Activated T-helper 9 cell treated with anti-CD3 and anti-CD28 coated beads, Interleukin-2, amount 50 U/mL, for 16 hours (primary cell): ENCODE data around the gene TSPEAR.
"Not testable (repeated sequence)": the region's sequence is repeated elsewhere in the genome, so short reads cannot be mapped to it uniquely, and the experiment has no call there.

Source experiments
- DNase-seq: peaks from one replicate; pipeline ENCODE4 v3.0.0-alpha.2; 2020; ENCODE audit warnings: low read depth

The TSPEAR gene

DNA sequence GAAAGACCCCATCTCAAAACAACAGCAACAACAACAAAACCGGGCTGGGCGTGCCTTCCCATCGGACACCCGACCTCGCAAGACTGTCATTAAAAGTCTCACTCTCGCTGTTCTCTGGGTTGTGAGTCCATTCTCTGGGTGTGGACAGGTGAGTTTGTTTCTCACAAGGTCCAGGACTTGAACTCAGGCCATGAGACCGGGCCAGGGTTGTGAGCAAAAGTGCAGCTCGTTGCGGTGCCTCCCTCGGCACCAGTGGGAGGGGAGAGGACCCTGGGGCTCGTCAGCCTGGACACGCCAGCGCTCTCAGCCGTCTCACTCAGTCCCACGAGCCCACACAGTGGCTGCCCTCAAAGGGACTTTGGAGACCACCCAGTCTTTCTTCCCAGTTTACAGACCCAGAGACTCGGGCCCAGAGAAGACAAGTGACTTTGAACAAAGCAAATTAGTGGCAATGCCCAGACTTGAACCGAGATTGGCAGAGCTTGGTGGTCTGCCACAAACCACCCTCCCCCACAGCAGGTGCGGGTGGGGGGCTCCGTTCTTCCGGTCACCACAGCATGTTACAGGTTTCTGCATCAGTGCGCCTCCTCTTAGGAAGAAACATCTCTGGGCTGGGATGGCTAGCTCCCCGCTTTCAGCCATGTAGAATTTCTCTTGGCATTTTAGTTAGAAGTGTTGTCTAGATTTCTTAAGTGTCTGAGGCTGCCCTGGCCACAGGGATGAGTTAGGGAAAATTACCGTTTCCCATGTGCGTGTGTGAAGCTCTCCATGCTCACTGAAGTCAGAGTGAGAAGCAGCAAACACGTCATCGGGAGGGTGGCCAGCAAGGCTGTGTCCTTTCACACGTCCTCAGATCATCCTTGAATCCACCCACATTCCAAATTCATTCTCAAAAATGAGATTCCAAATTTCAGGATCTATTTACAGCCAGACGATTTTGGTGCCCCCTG is 227.8 kb downstream of the TSPEAR start:
- DNase-seq, result no peak

- DNase-seq, result no peak
Observed at GRCh38 chr21:44482581-44483287, 228.6 kb downstream of the TSPEAR start.

DNA sequence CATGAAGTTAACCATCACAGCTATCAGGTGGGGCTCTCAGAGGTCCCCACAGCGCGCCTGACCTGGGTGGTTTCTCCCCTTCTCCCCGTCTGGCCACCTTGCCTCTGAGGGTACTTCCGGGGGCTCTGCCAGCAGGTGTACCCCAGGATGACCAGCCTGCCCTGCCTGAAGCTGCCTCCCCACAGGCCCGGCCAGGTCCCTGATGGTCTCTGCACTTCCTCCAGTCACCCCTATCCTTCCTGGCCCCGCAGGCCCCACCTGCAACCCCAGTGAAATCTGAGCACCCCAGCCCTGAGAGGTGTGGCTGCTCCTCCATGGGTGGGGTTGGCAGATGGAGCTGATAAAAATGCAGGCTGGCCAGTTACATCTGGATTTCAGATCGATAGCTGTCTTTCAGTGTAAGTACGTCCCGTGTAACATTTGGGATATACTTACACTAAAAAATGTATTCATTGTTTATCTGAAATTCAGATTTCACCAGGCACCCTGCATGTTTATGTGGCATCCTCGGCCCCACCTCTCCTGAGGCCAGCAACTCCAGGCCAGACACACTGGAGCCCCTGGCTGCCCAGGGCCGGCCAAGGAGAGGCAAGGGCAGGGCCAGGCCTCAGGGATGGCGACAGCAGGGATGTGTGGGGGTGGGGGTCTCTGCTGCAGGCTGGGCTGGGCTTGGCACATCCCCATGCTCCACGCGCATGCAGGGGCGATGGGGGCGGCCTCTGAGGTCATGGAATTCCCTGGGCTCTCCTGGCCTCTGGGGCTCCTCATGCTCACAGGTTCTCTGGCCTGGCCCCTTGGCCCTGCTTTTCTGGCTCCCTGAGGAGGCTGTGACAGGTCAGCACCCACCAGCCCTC is 230.9 kb downstream of the TSPEAR start:
- DNase-seq, result no peak

- DNase-seq, result not testable (repeated sequence)
Observed at GRCh38 chr21:44479556-44480199, 231.7 kb downstream of the TSPEAR start.

DNA sequence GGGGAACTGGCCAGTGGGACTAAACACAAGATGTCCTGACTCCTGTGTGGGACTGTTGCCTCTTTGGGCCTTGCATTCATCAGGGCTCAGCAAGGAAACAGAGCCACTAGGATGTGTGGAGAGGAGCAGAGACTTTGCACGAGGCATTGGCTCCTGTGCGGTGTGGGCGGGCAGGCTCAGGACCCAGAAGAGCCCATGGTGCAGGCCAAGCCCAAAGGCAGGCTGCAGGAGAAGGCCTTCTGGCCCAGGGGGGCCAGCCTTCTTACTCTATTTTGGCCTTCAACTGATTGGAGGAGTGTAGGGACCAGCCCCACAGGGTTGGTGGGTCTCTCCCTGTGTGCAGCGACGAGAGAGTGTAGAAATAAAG is 232.6 kb downstream of the TSPEAR start:
- DNase-seq, result no peak

DNA sequence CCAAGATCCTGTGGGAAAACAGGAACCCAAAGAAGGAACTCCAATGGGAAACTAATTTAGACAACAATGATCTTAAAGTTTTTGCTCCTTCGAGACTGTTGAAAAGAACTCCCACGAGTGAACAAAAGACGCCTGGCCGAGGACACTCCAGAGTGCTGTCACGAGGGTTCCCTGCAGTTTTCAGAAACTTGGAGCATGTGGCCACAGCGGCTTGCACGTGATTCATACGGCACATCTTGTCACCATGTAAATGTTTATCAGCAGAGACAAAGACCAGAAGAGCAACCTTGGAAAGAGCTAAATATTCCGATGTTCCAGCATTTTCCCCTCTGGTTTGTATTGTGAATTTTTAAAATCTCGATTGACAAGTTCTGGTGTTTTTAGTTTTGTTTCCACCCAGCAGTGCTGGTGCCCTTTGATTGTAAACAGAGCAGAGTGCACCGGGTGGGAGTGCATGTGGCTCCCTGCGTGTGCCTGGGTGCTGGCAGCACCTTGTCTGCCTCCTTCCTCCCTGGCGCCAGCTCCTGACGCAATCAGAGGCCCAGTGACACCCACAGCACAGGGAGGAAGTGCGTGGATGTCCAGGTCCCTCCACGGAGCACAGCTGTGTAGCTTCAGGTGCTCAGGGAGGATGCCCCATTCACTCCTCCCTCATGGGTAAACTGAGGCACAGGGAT is 233.1 kb downstream of the TSPEAR start:
- no peak for DNase-seq

- no peak for DNase-seq
Observed at GRCh38 chr21:44477712-44478111, 233.7 kb downstream of the TSPEAR start.

DNA sequence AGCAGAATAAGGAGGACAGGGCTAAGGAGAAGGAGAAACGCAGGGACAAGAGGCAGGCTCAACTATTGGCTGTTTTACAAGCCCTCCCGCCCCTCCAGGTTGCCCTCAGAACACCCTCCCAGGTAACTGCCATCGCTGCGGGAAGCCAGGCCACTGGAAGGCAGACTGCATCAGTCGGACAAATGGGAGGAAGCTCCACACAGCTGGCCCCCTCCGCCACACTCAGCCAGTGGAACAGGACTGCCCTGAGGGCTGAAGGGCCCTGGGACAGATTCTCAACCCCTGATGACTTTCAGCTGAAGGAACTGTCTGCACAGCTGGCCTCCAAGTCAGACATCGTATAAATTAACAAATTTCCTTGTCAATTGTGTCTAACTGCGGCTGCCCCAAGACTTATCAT is 234.2 kb downstream of the TSPEAR start:
- no peak for DNase-seq

- no peak for DNase-seq
Observed at GRCh38 chr21:44475266-44475845, 236.0 kb downstream of the TSPEAR start.

DNA sequence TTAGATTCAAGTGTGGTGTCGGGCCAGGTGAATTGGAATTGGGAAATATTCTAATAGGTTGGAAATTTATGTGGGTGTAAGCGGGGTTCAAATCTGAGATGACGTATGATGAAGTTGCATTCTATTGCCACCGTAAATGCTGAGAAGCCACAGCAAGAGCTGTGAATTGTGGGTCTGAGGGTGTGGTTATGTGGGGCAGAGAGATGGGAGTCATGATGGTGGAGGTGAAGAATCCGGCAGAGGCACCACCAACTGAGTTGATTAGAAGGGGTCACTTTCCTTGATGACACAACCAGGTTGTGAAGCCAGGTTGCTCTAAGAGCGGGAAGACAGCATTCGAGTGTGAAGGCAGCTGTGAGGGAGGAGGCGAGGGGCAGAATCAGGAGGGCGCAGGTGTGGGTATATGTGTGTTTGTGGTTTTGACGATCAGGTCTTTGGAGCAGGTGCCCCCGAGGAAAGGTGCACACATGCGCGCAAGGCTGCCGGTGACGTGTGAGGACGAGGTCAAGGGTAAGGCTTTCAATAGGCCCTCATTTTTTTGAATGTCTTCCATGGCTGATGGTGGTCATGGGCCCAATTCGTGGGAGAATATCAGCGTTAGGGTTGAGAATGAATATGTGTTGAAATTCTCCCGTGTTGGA is 237.3 kb downstream of the TSPEAR start:
- DNase-seq, result no peak

- DNase-seq, result no peak
Observed at GRCh38 chr21:44471996-44472395, 239.4 kb downstream of the TSPEAR start.

- DNase-seq, result no peak
Observed at GRCh38 chr21:44471341-44471740, 240.0 kb downstream of the TSPEAR start.

DNA sequence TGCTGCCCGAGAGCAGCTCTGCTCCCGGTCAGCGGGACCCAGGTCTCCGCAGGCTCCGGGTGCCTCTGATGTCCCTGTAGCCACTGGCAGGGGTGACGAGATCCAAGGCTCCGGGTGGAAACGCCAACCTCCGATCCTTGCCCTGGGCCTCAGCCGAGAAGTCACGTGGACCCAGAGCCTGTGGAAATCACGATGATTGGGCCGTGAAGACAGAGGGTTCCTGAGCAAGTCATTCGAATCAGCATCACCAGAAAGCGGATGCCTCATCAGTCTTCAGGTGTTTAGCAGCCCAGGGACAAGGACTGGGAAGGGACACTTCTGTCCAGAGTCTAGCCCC is 243.5 kb downstream of the TSPEAR start:
- no peak for DNase-seq

DNA sequence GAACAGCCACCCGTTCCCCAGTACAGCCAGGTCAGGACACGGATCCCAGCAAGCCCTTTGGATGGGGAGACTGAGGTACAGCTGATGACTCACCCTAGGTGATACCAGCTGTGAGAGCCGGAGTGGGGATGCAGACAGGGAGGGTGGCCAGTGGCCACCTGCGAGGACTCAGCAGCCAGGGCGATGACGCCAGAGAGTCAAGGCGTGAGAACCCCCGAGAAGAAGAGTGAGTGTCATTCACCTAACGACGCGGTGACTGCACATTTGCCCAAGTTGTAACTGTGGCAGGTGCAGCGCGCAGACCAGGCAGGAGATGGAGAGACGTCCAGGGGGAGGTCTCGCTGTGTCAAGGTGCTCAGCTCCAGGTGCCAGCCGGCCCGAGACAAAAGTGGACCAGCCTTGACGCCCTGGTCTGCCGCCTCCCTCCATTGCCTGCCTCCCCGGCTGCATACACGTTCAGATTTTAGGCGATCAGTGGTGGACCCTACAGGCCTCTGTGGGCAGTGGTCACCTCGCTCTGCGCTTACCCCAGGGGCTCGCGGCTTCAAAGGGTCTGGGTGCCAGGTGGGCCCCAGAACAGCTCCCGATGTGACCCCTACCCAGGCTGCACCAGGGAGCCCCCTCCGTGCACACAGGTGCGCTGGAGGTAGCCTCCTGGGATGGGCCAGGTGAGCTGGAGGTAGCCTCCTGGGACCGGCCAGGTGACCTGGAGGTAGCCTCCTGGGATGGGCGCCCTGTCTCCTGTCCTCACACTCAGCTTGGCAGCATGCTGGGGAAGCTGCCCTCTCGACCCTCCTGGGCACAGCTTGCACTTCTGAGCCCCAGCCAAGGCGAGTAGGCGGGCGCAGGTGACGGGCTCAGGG is 244.1 kb downstream of the TSPEAR start:
- no peak for DNase-seq

- DNase-seq, result no peak
Observed at GRCh38 chr21:44466351-44466954, 244.9 kb downstream of the TSPEAR start.

- DNase-seq, result no peak
Observed at GRCh38 chr21:44464351-44464750, 247.0 kb downstream of the TSPEAR start.

DNA sequence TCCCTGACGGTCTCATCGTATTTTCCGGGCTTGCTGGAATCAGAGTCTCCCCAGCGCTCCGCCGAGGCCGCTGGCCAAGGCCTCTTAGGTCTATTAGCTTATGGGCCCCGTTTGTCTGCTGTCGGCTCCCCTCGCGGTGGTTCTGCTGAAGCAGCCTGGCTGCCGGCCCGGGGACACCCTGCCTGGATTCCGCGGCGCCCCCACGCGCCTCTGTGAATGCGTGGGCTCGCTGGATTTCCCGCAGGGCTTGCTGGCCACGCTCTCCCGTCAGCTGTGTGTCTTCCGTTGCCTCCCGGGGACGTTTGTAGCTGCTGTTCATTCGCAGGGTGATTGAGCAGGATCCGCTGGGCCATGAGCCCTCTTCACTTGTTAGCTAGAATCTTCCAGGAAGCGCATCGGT is 247.6 kb downstream of the TSPEAR start:
- DNase-seq, result no peak

DNA sequence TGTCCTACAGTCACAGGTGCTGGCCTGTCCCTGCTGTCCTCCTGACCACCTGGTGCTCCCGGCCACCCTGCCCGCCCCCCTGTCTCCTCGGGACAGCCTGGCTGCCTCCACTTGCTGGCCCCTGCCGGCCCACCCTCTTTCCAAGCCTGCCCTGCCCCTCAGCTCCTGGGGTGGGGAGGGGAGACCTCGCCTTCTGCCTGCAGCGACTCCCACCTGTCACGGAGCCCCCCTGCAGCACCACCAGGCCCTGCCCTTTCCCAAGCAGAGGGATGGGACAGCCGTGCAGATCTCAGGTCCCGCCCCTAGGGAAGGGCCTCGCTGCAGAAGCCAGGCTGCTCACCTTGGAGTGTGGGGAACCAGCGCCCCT is 248.6 kb downstream of the TSPEAR start:
- no peak for DNase-seq
